ENCODE measurements around the gene SYF2. TPM values are rescaled to one million over a fixed set of nuclear protein-coding genes. Genes with fewer than 3 reads are reported as not detected.
A peak's percentile ranks its signal among the peaks of the same experiment; 100 is the strongest.
"Not testable (repeated sequence)": the region's sequence is repeated elsewhere in the genome, so short reads cannot be mapped to it uniquely, and the experiment has no call there.

The SYF2 gene
- 31.9 TPM for total RNA-seq
- long read RNA-seq, transcript SYF2-201 (7 exons, 1,345 nt), result major isoform, 46 of 55 reads
- long read RNA-seq, partial matches to known transcripts, result 5 of 55 reads
- long read RNA-seq, other reads (novel, unspliced or antisense), result 2 of 55 reads

- DNase-seq (ENCODE audit: low spot score), result peak; percentile 93
These were observed at the start of gene SYF2 for GRCh38 chr1:25232027-25232865. Gene SYF2 (minus strand): TSS chr1:25232502. CDS start chr1:25232467, 35 bp downstream.

- DNase-seq (ENCODE audit: low spot score), result not testable (repeated sequence)
These were observed 47.4 kb upstream of the SYF2 start for GRCh38 chr1:25279693-25280111.

GRCh38 chr1:25278790-25279189 is 46.5 kb upstream of the SYF2 start:
- not testable (repeated sequence) for DNase-seq (ENCODE audit: low spot score)

GRCh38 chr1:25278358-25278757 is 46.1 kb upstream of the SYF2 start:
- DNase-seq (ENCODE audit: low spot score), result not testable (repeated sequence)

- DNase-seq (ENCODE audit: low spot score), result not testable (repeated sequence)
These were observed 45.0 kb upstream of the SYF2 start for GRCh38 chr1:25277295-25277694.

GRCh38 chr1:25275648-25276047 is 43.3 kb upstream of the SYF2 start:
- not testable (repeated sequence) for DNase-seq (ENCODE audit: low spot score)

- DNase-seq (ENCODE audit: low spot score), result not testable (repeated sequence)
These were observed 39.9 kb upstream of the SYF2 start, which contains the start of gene RHD for GRCh38 chr1:25272238-25272637. Gene RHD (plus strand): TSS chr1:25272509. CDS start chr1:25272548, 39 bp downstream.

- DNase-seq (ENCODE audit: low spot score), result not testable (repeated sequence)
These were observed 36.0 kb upstream of the SYF2 start for GRCh38 chr1:25268143-25268760.

- not testable (repeated sequence) for DNase-seq (ENCODE audit: low spot score)
These were observed 35.2 kb upstream of the SYF2 start for GRCh38 chr1:25267288-25268142.

GRCh38 chr1:25266554-25267287 is 34.4 kb upstream of the SYF2 start:
- not testable (repeated sequence) for DNase-seq (ENCODE audit: low spot score)

- DNase-seq (ENCODE audit: low spot score), result not testable (repeated sequence)
These were observed 28.0 kb upstream of the SYF2 start for GRCh38 chr1:25260336-25260735.

GRCh38 chr1:25259813-25260212 is 27.5 kb upstream of the SYF2 start:
- DNase-seq (ENCODE audit: low spot score), result not testable (repeated sequence)

- no peak for DNase-seq (ENCODE audit: low spot score)
These were observed 24.9 kb upstream of the SYF2 start for GRCh38 chr1:25257196-25257595.

- DNase-seq (ENCODE audit: low spot score), result no peak
These were observed 24.3 kb upstream of the SYF2 start for GRCh38 chr1:25256578-25256965.

- no peak for DNase-seq (ENCODE audit: low spot score)
These were observed 23.6 kb upstream of the SYF2 start for GRCh38 chr1:25255706-25256577.

- DNase-seq (ENCODE audit: low spot score), result no peak
These were observed 21.6 kb upstream of the SYF2 start for GRCh38 chr1:25253911-25254310.

- DNase-seq (ENCODE audit: low spot score), result no peak
These were observed 15.8 kb upstream of the SYF2 start for GRCh38 chr1:25247829-25248754.

All from mesenteric fat pad (tissue), 1 donor.